GM10847 (cell line): ENCODE measurements around the gene RAB3GAP1.
A peak's percentile ranks its signal among the peaks of the same experiment; 100 is the strongest.

Experiments
- POLR2A ChIP-seq: IDR thresholded peaks from 2 replicates; pipeline ENCODE4 v1.6.1; 2011; ENCODE audit not compliant: insufficient read length; ENCODE audit errors: extremely low read depth

Gene RAB3GAP1

DNA sequence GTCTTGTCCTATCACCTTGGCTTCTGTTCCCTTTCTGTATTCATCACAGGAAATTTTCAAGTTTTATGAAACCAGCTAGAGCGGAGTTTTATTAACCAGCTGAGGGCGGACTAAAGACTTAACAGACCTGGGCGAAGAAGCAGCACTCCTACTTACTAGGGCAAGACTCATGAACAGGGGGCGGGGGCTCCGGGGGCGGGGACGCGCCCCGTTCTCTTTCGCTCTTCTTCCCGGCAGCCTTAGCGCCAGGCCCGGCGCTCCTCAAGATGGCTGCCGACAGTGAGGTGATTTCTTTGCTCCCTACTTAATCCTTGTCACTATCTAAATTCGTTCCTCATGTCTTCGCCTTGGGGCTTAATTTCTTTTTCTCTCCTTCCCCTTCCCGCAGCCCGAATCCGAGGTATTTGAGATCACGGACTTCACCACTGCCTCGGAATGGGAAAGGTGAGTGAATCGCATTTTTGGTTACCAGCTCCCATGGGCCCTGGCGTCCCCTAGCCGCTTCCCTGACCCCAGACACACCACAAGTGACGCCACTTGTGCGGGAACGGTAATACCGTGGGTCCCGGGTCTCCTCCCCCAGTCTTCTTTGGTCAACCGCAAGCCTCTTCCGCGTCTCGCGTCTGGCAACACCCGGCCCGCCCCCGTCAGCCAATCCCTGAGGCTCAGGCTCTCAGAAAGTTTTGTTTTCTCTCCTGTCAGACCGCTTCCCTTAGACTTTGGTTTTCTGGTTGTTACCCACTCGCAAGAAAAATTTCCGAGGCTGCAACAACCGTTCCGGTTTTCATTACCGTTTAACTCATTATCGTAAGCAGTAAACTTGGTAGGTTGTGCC is at the start of gene RAB3GAP1:
RAB3GAP1 (plus strand) TSS at position 251 of the 835 bp plus-strand sequence; CDS start at position 267, 16 bp downstream.
- TF ChIP-seq POLR2A: peak; percentile 63

DNA sequence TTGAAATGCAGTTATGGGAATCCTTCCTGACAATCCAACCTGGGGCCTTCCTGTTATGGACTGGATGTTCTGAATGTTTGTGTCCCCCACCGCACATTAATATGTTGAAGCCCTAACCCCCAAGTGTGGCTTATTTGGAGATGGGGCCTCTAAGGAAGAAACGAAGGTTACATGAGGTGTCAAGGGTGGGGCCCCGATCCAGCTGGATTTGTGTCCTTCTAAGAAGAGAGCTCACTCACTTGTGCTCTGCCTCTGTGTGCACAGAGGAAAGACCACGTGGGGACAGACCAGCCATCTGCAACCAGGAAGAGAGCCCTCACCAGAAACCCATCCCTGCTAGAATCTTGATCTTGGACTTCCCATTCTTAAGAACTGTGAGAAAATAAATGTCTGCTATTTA is 49.3 kb upstream of the RAB3GAP1 start:
- no peak for TF ChIP-seq POLR2A

DNA sequence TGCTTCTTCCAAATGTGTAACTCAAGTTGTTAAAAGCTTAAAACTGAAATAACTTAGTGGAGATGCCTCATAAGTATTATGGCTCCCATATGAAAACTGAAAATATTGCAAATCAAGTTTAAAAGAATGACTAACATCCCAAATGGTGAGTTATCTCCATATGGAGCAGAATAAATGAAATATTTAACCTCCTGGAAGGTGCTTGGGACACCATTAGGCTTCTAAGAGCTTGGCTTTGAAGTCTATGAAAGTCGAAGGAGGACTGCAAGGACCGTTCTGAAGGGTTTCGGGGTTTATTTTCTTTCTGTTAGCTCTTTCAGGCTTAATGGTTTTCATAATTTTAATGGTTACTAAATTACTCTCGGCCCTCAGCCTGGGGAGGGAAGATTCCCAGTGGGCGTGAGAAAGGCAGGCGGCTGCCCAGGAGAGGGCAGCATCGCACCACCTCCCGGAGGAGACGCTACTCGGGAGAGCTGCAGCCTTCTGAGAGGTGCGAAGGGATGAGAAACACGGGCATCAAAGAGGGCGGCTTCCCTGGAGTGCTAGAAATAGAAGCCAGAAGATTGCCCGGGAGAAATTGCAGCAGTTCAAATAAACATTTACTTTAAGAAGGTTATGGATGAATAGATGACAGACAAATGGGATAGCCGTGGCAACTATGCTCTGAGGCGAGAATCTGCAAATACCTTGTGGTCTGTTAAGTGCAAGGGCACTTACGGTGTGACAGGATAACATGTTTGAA is 47.9 kb upstream of the RAB3GAP1 start:
- no peak for TF ChIP-seq POLR2A

- TF ChIP-seq POLR2A: no peak
Measured at GRCh38 chr2:135005753-135006152, 46.3 kb upstream of the RAB3GAP1 start.

- no peak for TF ChIP-seq POLR2A
Measured at GRCh38 chr2:135009339-135009738, 42.8 kb upstream of the RAB3GAP1 start.

- TF ChIP-seq POLR2A: no peak
Measured at GRCh38 chr2:135010200-135010942, 41.7 kb upstream of the RAB3GAP1 start.

GRCh38 chr2:135011633-135012032 is 40.5 kb upstream of the RAB3GAP1 start:
- no peak for TF ChIP-seq POLR2A

- TF ChIP-seq POLR2A: no peak
Measured at GRCh38 chr2:135021618-135022017, 30.5 kb upstream of the RAB3GAP1 start.

DNA sequence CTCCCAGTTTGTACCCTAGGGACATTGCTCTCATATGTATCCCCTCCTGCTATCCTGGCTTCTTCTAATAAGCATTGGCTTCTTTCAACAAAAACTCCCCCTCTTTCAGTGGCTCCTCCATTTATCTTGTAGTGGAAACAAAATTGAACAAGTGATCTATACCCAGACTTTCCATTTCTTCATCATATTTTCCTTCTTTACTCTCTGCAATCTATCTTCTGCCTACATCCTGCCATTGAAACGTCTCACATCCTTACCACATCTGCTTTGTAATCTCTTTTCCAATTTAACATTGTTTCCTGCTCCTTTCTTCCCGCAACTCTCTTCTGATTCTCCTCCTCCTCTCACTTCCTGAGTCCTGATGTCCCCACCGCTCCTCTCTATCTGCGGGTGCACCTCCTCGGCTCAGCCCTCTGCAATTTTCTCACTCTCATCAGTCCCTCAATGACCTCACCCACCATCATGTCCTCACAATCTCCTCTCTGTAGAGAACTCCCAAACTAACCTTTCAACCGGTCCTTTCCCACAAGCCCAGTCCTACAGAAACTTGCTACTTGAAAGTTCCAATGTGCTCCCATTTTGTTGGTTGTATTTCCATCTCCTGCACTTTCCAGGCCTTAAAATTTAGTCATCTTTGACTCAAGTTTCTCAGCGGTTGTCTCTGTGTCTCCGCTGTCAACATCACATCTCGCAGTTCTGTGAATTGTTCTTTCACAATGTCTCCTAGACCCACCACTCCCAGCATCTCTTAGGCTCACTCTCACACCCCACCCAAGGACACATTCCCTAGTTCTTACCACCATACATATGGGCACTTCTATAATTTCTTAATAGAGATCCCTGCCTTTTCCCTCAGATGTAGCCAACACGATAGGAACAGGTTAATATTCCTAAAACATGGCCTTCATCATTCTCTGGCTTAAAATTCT is 28.9 kb upstream of the RAB3GAP1 start:
- no peak for TF ChIP-seq POLR2A

DNA sequence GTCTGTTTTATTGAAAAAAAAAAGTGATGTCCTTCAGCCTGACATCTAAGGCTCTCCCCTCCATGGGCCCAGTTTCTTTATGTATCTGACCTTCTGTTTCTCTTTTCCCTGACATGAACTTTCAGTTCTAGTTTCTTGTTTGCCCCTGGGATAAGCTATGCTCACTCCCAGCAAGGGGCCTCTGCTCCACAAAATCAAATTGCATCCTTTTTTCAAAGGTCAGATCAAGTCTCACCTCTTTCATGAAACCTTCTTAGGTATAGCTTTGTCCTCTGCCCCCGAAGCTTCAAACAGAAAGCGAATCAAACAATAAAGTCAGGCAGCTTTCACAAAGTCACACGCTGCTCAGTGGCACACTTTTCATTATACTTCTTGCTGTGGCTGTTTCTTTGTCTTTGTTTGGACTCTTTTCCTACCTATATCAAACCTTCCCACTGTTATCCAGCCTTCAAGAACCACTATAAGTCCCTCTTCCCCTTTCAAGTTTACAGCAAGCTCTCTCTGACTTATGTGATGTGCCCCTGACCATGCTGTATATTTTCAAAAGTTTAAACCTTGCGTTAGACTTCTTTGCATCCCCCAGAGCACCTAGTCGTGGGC is 28.1 kb upstream of the RAB3GAP1 start:
- TF ChIP-seq POLR2A: no peak

DNA sequence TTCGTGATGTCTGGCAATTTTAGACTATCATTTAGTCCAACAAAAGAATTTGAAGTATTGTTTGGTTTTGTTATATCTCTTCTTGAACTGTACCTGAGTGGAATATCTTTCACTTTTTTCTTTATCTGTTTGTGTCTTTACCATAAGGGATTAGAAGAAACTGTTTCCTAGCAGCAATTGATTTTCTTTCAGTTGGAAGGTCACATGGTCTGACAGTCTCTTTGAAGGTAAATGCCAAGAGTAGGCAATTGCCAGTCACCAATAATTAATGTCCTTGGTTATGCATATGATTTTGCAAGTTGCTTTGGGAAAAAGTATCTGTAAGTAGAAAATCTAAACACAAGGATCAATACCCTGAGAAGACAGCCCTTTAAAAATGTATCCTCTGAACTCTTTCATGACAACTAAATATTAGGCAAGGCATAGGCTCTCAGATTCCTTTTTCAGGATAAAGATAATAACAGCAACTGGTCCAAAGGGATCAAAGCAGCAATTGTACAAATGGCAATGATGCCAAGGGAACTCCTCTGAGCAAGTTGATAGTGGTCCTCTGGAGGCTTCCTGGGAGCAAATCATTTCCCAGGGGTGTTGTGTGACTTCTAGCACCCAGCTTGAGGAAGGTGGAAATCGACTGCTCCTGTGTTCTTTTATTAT is 22.5 kb upstream of the RAB3GAP1 start:
- TF ChIP-seq POLR2A: no peak

DNA sequence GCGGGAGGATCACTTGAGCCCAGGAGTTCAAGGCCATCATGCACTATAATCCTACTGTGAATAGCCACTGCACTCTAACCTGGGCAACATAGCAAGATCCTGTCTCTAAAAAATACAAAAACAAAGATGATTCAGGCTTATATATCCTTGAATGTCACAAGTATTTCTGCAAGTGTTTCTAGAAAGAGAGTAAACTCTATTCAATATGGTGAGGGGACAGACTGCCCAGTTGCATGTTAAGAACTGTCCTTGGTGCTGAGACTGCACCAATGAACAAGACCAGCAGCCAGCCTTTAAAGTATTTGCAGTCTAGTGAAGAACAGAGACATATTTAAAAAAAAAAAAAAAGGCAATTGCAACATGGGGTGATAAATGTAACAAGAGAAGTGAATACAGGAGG is 21.3 kb upstream of the RAB3GAP1 start:
- TF ChIP-seq POLR2A: no peak

- no peak for TF ChIP-seq POLR2A
Measured at GRCh38 chr2:135037831-135038230, 14.3 kb upstream of the RAB3GAP1 start.

GRCh38 chr2:135043345-135043744 is 8.7 kb upstream of the RAB3GAP1 start:
- no peak for TF ChIP-seq POLR2A
